HUES64 (cell line): Measurements from ENCODE around the gene RPS2.
A peak's percentile ranks its signal among the peaks of the same experiment; 100 is the strongest.
"Not testable (repeated sequence)": the region's sequence is repeated elsewhere in the genome, so short reads cannot be mapped to it uniquely, and the experiment has no call there.

Source experiments
- H3K27ac ChIP-seq: 2 replicates; pipeline ENCODE4 v1.7.0; 2013; ENCODE audit warnings: low read depth, low read length, inconsistent platforms
- H3K27me3 ChIP-seq: 2 replicates; pipeline ENCODE4 v1.6.1; 2013; ENCODE audit warnings: mild to moderate bottlenecking, low read length; ENCODE audit not compliant: insufficient read depth
- H3K36me3 ChIP-seq: 2 replicates; pipeline ENCODE4 v1.6.1; 2013; ENCODE audit warnings: mild to moderate bottlenecking, low read length; ENCODE audit not compliant: insufficient read depth
- H3K4me1 ChIP-seq: 2 replicates; pipeline ENCODE4 v1.6.1; 2013; ENCODE audit warnings: mild to moderate bottlenecking, low read length, moderate library complexity; ENCODE audit not compliant: insufficient read depth
- H3K4me3 ChIP-seq: 2 replicates; pipeline ENCODE4 v1.5.1; 2013; ENCODE audit warnings: mild to moderate bottlenecking, low read length, moderate library complexity
- H3K9ac ChIP-seq: 2 replicates; pipeline ENCODE4 v1.6.1; 2013; ENCODE audit warnings: mild to moderate bottlenecking, low read depth, low read length
- H3K9me3 ChIP-seq: 2 replicates; pipeline ENCODE4 v1.6.1; 2013; ENCODE audit warnings: low read depth, low read length; ENCODE audit not compliant: insufficient read depth
- WGBS: fragments of 150-250, 120-280 bp; methylation state at CpG from one replicate; pipeline ENCODE4 v1.1.7; 2013; ENCODE audit warnings: missing lambda C conversion rate; 5-methylcytosine and 5-hydroxymethylcytosine counted together

RPS2 gene

GRCh38 chr16:1959269-1960039 is 5.2 kb downstream of the RPS2 start, which contains the start of gene NDUFB10:
TSS of gene NDUFB10 (plus strand) at chr16:1959538. CDS start at chr16:1959625, 87 bp downstream.
- Histone ChIP-seq H3K27ac (peak within 1 kb of the TSS; percentile 75), H3K9me3 (no peaks in the 10 kb centered on the region), H3K27me3 (no peaks in the 10 kb centered on the region), H3K36me3 (peaks cover 33% of the 10 kb centered on the region), H3K9ac (peak within 1 kb of the TSS; percentile 96), H3K4me1 (peaks cover 4% of the 10 kb centered on the region), H3K4me3 (peak within 1 kb of the TSS; percentile 96)
- WGBS: under 1% methylated on average over 79 of the region's 79 CpGs

GRCh38 chr16:1958715-1959268 is 5.8 kb downstream of the RPS2 start:
- H3K36me3 ChIP-seq: peaks cover 29% of the 10 kb centered on the region
- no peaks in the 10 kb centered on the region for H3K27me3 ChIP-seq
- 53% methylated on average over 14 of the region's 14 CpGs for WGBS
- H3K9ac ChIP-seq: no peak overlapping the region
- H3K9me3 ChIP-seq: no peaks in the 10 kb centered on the region
- H3K4me1 ChIP-seq: peaks cover 4% of the 10 kb centered on the region
- H3K27ac ChIP-seq: no peak overlapping the region
- peak overlapping the region; percentile 96 for H3K4me3 ChIP-seq

GRCh38 chr16:1958143-1958491 is 6.5 kb downstream of the RPS2 start:
- H3K9me3 ChIP-seq, H3K4me3 ChIP-seq, H3K4me1 ChIP-seq, H3K27ac ChIP-seq, H3K9ac ChIP-seq, H3K27me3 ChIP-seq: not testable (repeated sequence)
- 96% methylated on average over 30 of the region's 30 CpGs for WGBS
- peaks cover 22% of the 10 kb centered on the region for H3K36me3 ChIP-seq

GRCh38 chr16:1957434-1958142 is 7.0 kb downstream of the RPS2 start:
- 94% methylated on average over 19 of the region's 22 CpGs for WGBS
- not testable (repeated sequence) for H3K9me3 ChIP-seq, H3K4me1 ChIP-seq, H3K4me3 ChIP-seq, H3K9ac ChIP-seq, H3K27me3 ChIP-seq, H3K27ac ChIP-seq
- peaks cover 17% of the 10 kb centered on the region for H3K36me3 ChIP-seq

GRCh38 chr16:1953734-1954133 is 10.9 kb downstream of the RPS2 start:
- Histone ChIP-seq H3K4me1 (no peaks in the 10 kb centered on the region; the same call in 1 of the 2 replicates), H3K9me3 (no peaks in the 10 kb centered on the region), H3K36me3 (no peaks in the 10 kb centered on the region), H3K4me3 (no peak overlapping the region), H3K27me3 (no peaks in the 10 kb centered on the region), H3K9ac (no peak overlapping the region), H3K27ac (no peak overlapping the region)
- 94% methylated on average over 22 of the region's 22 CpGs for WGBS

- Histone ChIP-seq H3K9ac (no peak overlapping the region), H3K27me3 (no peaks in the 10 kb centered on the region), H3K36me3 (no peaks in the 10 kb centered on the region), H3K4me3 (no peak overlapping the region), H3K27ac (no peak overlapping the region), H3K4me1 (no peaks in the 10 kb centered on the region), H3K9me3 (no peaks in the 10 kb centered on the region)
- WGBS: 93% methylated on average over 19 of the region's 19 CpGs
These were observed 14.1 kb downstream of the RPS2 start for GRCh38 chr16:1950559-1950958.

- Histone ChIP-seq H3K36me3 (no peaks in the 10 kb centered on the region), H3K9me3 (no peaks in the 10 kb centered on the region), H3K27me3 (no peaks in the 10 kb centered on the region), H3K4me3 (no peak overlapping the region), H3K4me1 (no peaks in the 10 kb centered on the region), H3K9ac (no peak overlapping the region), H3K27ac (no peak overlapping the region)
- 84% methylated on average over 7 of the region's 7 CpGs for WGBS
These were observed 14.6 kb downstream of the RPS2 start for GRCh38 chr16:1950047-1950446.

GRCh38 chr16:1949507-1949906 is 15.1 kb downstream of the RPS2 start:
- H3K36me3 ChIP-seq: no peaks in the 10 kb centered on the region
- WGBS: 94% methylated on average over 10 of the region's 11 CpGs
- H3K27me3 ChIP-seq: no peaks in the 10 kb centered on the region
- no peaks in the 10 kb centered on the region for H3K9me3 ChIP-seq
- H3K27ac ChIP-seq: no peak overlapping the region
- H3K9ac ChIP-seq: no peak overlapping the region
- no peak overlapping the region for H3K4me3 ChIP-seq
- H3K4me1 ChIP-seq: no peaks in the 10 kb centered on the region

GRCh38 chr16:1947369-1947670 is 17.3 kb downstream of the RPS2 start:
- Histone ChIP-seq H3K36me3 (no peaks in the 10 kb centered on the region), H3K4me1 (no peaks in the 10 kb centered on the region), H3K9me3 (no peaks in the 10 kb centered on the region), H3K4me3 (no peak overlapping the region), H3K27ac (no peak overlapping the region), H3K9ac (no peak overlapping the region), H3K27me3 (peaks cover 2% of the 10 kb centered on the region; the same call in 1 of the 2 replicates)
- 95% methylated on average over 9 of the region's 9 CpGs for WGBS

GRCh38 chr16:1946495-1947368 is 17.9 kb downstream of the RPS2 start:
- Histone ChIP-seq H3K36me3 (no peaks in the 10 kb centered on the region), H3K4me3 (no peak overlapping the region), H3K27me3 (peaks cover 5% of the 10 kb centered on the region; the same call in 1 of the 2 replicates), H3K4me1 (0 out of 2 replicates have a peak, but pooled peaks cover 5% of the 10 kb centered on the region), H3K9ac (no peak overlapping the region), H3K9me3 (no peaks in the 10 kb centered on the region), H3K27ac (no peak overlapping the region)
- WGBS: 92% methylated on average over 38 of the region's 38 CpGs
